ENCODE results near the gene INHBC.
"Not testable (repeated sequence)": the region's sequence is repeated elsewhere in the genome, so short reads cannot be mapped to it uniquely, and the experiment has no call there.

The INHBC gene

GRCh38 chr12:57444337-57444736, 9.8 kb downstream of the INHBC start:
- H3K36me3 ChIP-seq (ENCODE audit: control insufficient read depth in 2 of 2, insufficient read depth in 2 of 2, low read length in 2 of 2); H3K4me3 ChIP-seq (ENCODE audit: low read length in 2 of 2); H3K27ac ChIP-seq (ENCODE audit: low read length); H3K9me3 ChIP-seq (ENCODE audit: control insufficient read depth in 2 of 2, low read length in 2 of 2); H3K4me1 ChIP-seq (ENCODE audit: control insufficient read depth, insufficient read depth, low read length); H3K27me3 ChIP-seq (ENCODE audit: control insufficient read depth in 1 of 2, insufficient read depth in 2 of 2, low read length in 2 of 2); H3K9ac ChIP-seq (ENCODE audit: low read length in 2 of 2): not testable (repeated sequence)

- no peak overlapping the region for H3K27ac ChIP-seq (ENCODE audit: low read length)
- H3K36me3 ChIP-seq (ENCODE audit: control insufficient read depth in 2 of 2, insufficient read depth in 2 of 2, low read length in 2 of 2), result no peaks in the 10 kb centered on the region
- no peak overlapping the region for H3K9ac ChIP-seq (ENCODE audit: low read length in 2 of 2)
- no peak overlapping the region for H3K4me3 ChIP-seq (ENCODE audit: low read length in 2 of 2)
- H3K27me3 ChIP-seq (ENCODE audit: control insufficient read depth in 1 of 2, insufficient read depth in 2 of 2, low read length in 2 of 2), result no peaks in the 10 kb centered on the region
- H3K4me1 ChIP-seq (ENCODE audit: control insufficient read depth, insufficient read depth, low read length), result no peaks in the 10 kb centered on the region
- H3K9me3 ChIP-seq (ENCODE audit: control insufficient read depth in 2 of 2, low read length in 2 of 2), result peaks cover 0 to 2% of the 10 kb centered on the region in 2 donors
Measured at GRCh38 chr12:57444744-57445143, 10.2 kb downstream of the INHBC start.

GRCh38 chr12:57446292-57446960, 11.8 kb downstream of the INHBC start:
- Histone ChIP-seq H3K9ac (ENCODE audit: low read length in 2 of 2) (no peak overlapping the region), H3K27ac (ENCODE audit: low read length) (no peak overlapping the region), H3K4me1 (ENCODE audit: control insufficient read depth, insufficient read depth, low read length) (peaks cover 2% of the 10 kb centered on the region), H3K27me3 (ENCODE audit: control insufficient read depth in 1 of 2, insufficient read depth in 2 of 2, low read length in 2 of 2) (no peaks in the 10 kb centered on the region), H3K9me3 (ENCODE audit: control insufficient read depth in 2 of 2, low read length in 2 of 2) (peaks cover 0 to 2% of the 10 kb centered on the region in 2 donors), H3K36me3 (ENCODE audit: control insufficient read depth in 2 of 2, insufficient read depth in 2 of 2, low read length in 2 of 2) (no peaks in the 10 kb centered on the region), H3K4me3 (ENCODE audit: low read length in 2 of 2) (no peak overlapping the region)

GRCh38 chr12:57448669-57449068, 14.1 kb downstream of the INHBC start:
- peaks cover 17% of the 10 kb centered on the region for H3K4me1 ChIP-seq (ENCODE audit: control insufficient read depth, insufficient read depth, low read length)
- no peak overlapping the region for H3K27ac ChIP-seq (ENCODE audit: low read length)
- H3K9ac ChIP-seq (ENCODE audit: low read length in 2 of 2), result no peak overlapping the region
- no peak overlapping the region for H3K4me3 ChIP-seq (ENCODE audit: low read length in 2 of 2)
- H3K9me3 ChIP-seq (ENCODE audit: control insufficient read depth in 2 of 2, low read length in 2 of 2), result peaks cover 0 to 2% of the 10 kb centered on the region in 2 donors
- H3K27me3 ChIP-seq (ENCODE audit: control insufficient read depth in 1 of 2, insufficient read depth in 2 of 2, low read length in 2 of 2), result no peaks in the 10 kb centered on the region
- no peaks in the 10 kb centered on the region for H3K36me3 ChIP-seq (ENCODE audit: control insufficient read depth in 2 of 2, insufficient read depth in 2 of 2, low read length in 2 of 2)

GRCh38 chr12:57449375-57449774, 14.8 kb downstream of the INHBC start:
- H3K27me3 ChIP-seq (ENCODE audit: control insufficient read depth in 1 of 2, insufficient read depth in 2 of 2, low read length in 2 of 2), result no peaks in the 10 kb centered on the region
- H3K36me3 ChIP-seq (ENCODE audit: control insufficient read depth in 2 of 2, insufficient read depth in 2 of 2, low read length in 2 of 2), result no peaks in the 10 kb centered on the region
- H3K4me1 ChIP-seq (ENCODE audit: control insufficient read depth, insufficient read depth, low read length), result peaks cover 17% of the 10 kb centered on the region
- no peak overlapping the region for H3K27ac ChIP-seq (ENCODE audit: low read length)
- H3K9me3 ChIP-seq (ENCODE audit: control insufficient read depth in 2 of 2, low read length in 2 of 2), result peaks cover 0 to 2% of the 10 kb centered on the region in 2 donors
- no peak overlapping the region for H3K9ac ChIP-seq (ENCODE audit: low read length in 2 of 2)
- H3K4me3 ChIP-seq (ENCODE audit: low read length in 2 of 2), result no peak overlapping the region

- Histone ChIP-seq H3K4me1 (ENCODE audit: control insufficient read depth, insufficient read depth, low read length) (peaks cover 17% of the 10 kb centered on the region), H3K4me3 (ENCODE audit: low read length in 2 of 2) (no peak overlapping the region), H3K9me3 (ENCODE audit: control insufficient read depth in 2 of 2, low read length in 2 of 2) (peaks cover 0 to 2% of the 10 kb centered on the region in 2 donors), H3K27me3 (ENCODE audit: control insufficient read depth in 1 of 2, insufficient read depth in 2 of 2, low read length in 2 of 2) (no peaks in the 10 kb centered on the region), H3K27ac (ENCODE audit: low read length) (no peak overlapping the region), H3K9ac (ENCODE audit: low read length in 2 of 2) (no peak overlapping the region), H3K36me3 (ENCODE audit: control insufficient read depth in 2 of 2, insufficient read depth in 2 of 2, low read length in 2 of 2) (no peaks in the 10 kb centered on the region)
Measured at GRCh38 chr12:57450057-57450456, 15.5 kb downstream of the INHBC start.

GRCh38 chr12:57451233-57451778, 16.7 kb downstream of the INHBC start:
- H3K27ac ChIP-seq (ENCODE audit: low read length), result no peak overlapping the region
- no peak overlapping the region for H3K4me3 ChIP-seq (ENCODE audit: low read length in 2 of 2)
- no peak overlapping the region for H3K9ac ChIP-seq (ENCODE audit: low read length in 2 of 2)

GRCh38 chr12:57452181-57452936, 17.8 kb downstream of the INHBC start:
- peaks cover 20% of the 10 kb centered on the region for H3K4me1 ChIP-seq (ENCODE audit: control insufficient read depth, insufficient read depth, low read length)
- peaks cover 0 to 2% of the 10 kb centered on the region in 2 donors for H3K9me3 ChIP-seq (ENCODE audit: control insufficient read depth in 2 of 2, low read length in 2 of 2)
- no peaks in the 10 kb centered on the region for H3K36me3 ChIP-seq (ENCODE audit: control insufficient read depth in 2 of 2, insufficient read depth in 2 of 2, low read length in 2 of 2)
- peak overlapping the region; percentile 29 to 52 for H3K4me3 ChIP-seq (ENCODE audit: low read length in 2 of 2)
- H3K27me3 ChIP-seq (ENCODE audit: control insufficient read depth in 1 of 2, insufficient read depth in 2 of 2, low read length in 2 of 2), result peaks cover 3 to 7% of the 10 kb centered on the region in 2 donors
- peak overlapping the region; percentile 36 to 63 for H3K9ac ChIP-seq (ENCODE audit: low read length in 2 of 2)
- H3K27ac ChIP-seq (ENCODE audit: low read length), result peak overlapping the region; percentile 49

More at GRCh38 chr12:57451233-57451778, 16.7 kb downstream of the INHBC start:
- peaks cover 3 to 6% of the 10 kb centered on the region in 2 donors for H3K27me3 ChIP-seq (ENCODE audit: control insufficient read depth in 1 of 2, insufficient read depth in 2 of 2, low read length in 2 of 2)
- H3K9me3 ChIP-seq (ENCODE audit: control insufficient read depth in 2 of 2, low read length in 2 of 2), result peaks cover 0 to 2% of the 10 kb centered on the region in 2 donors
- H3K4me1 ChIP-seq (ENCODE audit: control insufficient read depth, insufficient read depth, low read length), result peaks cover 20% of the 10 kb centered on the region
- H3K36me3 ChIP-seq (ENCODE audit: control insufficient read depth in 2 of 2, insufficient read depth in 2 of 2, low read length in 2 of 2), result no peaks in the 10 kb centered on the region

- H3K4me3 ChIP-seq (ENCODE audit: low read length in 2 of 2), result peak overlapping the region; percentile 29 to 52
- H3K27ac ChIP-seq (ENCODE audit: low read length), result peak overlapping the region; percentile 49
- H3K9me3 ChIP-seq (ENCODE audit: control insufficient read depth in 2 of 2, low read length in 2 of 2), result peaks cover 0 to 2% of the 10 kb centered on the region in 2 donors
- H3K4me1 ChIP-seq (ENCODE audit: control insufficient read depth, insufficient read depth, low read length), result peaks cover 20% of the 10 kb centered on the region
- H3K36me3 ChIP-seq (ENCODE audit: control insufficient read depth in 2 of 2, insufficient read depth in 2 of 2, low read length in 2 of 2), result no peaks in the 10 kb centered on the region
- H3K9ac ChIP-seq (ENCODE audit: low read length in 2 of 2), result no peak overlapping the region
- H3K27me3 ChIP-seq (ENCODE audit: control insufficient read depth in 1 of 2, insufficient read depth in 2 of 2, low read length in 2 of 2), result peaks cover 3 to 7% of the 10 kb centered on the region in 2 donors
Measured at GRCh38 chr12:57452937-57453509, 18.4 kb downstream of the INHBC start.

GRCh38 chr12:57454213-57454565, 19.6 kb downstream of the INHBC start:
- Histone ChIP-seq H3K4me1 (ENCODE audit: control insufficient read depth, insufficient read depth, low read length) (peaks cover 27% of the 10 kb centered on the region), H3K36me3 (ENCODE audit: control insufficient read depth in 2 of 2, insufficient read depth in 2 of 2, low read length in 2 of 2) (no peaks in the 10 kb centered on the region), H3K27ac (ENCODE audit: low read length) (no peak overlapping the region), H3K9ac (ENCODE audit: low read length in 2 of 2) (no peak overlapping the region), H3K27me3 (ENCODE audit: control insufficient read depth in 1 of 2, insufficient read depth in 2 of 2, low read length in 2 of 2) (peaks cover 3 to 7% of the 10 kb centered on the region in 2 donors), H3K9me3 (ENCODE audit: control insufficient read depth in 2 of 2, low read length in 2 of 2) (no peaks in the 10 kb centered on the region), H3K4me3 (ENCODE audit: low read length in 2 of 2) (no peak overlapping the region)

Data from stomach smooth muscle (tissue), 2 donors.